Measurements from ENCODE around the gene ADK. TPM values are rescaled to one million over a fixed set of nuclear protein-coding genes. Genes with fewer than 3 reads are reported as not detected.
"Not testable (repeated sequence)": the region's sequence is repeated elsewhere in the genome, so short reads cannot be mapped to it uniquely, and the experiment has no call there.

The ADK gene
- total RNA-seq, 1 donor from 2014 or later, result 40.2 TPM

DNA sequence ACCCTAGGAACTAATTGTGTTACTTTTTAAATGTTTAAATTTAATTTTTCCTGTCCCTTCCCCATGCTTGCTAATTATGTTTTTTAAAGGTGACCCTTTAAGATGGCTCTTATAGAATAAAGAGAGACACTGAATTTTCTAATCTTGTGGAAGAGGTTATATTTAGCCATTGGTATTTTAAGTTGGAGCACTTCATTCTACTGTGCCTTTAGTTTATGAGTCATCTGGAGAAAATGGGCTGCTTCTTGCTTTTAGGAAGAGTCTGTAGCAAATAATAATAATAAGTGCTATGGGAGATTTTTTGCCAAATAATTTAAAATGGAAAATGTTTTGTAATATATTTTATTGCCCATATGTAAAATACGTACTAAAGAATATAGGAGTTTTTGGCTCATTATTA, 139.7 kb downstream of the ADK start:
- Histone ChIP-seq H3K4me1 (peaks cover 10% of the 10 kb centered on the region), H3K27ac (peak overlapping the region; percentile 14), H3K4me3 (no peak overlapping the region), H3K36me3 (no peaks in the 10 kb centered on the region), H3K27me3 (ENCODE audit: low read depth) (no peaks in the 10 kb centered on the region), H3K9me3 (no peaks in the 10 kb centered on the region)
- TF ChIP-seq, protein P1, sequence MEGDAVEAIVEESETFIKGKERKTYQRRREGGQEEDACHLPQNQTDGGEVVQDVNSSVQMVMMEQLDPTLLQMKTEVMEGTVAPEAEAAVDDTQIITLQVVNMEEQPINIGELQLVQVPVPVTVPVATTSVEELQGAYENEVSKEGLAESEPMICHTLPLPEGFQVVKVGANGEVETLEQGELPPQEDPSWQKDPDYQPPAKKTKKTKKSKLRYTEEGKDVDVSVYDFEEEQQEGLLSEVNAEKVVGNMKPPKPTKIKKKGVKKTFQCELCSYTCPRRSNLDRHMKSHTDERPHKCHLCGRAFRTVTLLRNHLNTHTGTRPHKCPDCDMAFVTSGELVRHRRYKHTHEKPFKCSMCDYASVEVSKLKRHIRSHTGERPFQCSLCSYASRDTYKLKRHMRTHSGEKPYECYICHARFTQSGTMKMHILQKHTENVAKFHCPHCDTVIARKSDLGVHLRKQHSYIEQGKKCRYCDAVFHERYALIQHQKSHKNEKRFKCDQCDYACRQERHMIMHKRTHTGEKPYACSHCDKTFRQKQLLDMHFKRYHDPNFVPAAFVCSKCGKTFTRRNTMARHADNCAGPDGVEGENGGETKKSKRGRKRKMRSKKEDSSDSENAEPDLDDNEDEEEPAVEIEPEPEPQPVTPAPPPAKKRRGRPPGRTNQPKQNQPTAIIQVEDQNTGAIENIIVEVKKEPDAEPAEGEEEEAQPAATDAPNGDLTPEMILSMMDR (IDR thresholded peaks at IDR 0.05), result no peak
- DNase-seq (no peak), ATAC-seq (peak in 1 of 2 donors; percentile 61)
- intact Hi-C loops (cut with DNase I), result no loop called here

DNA sequence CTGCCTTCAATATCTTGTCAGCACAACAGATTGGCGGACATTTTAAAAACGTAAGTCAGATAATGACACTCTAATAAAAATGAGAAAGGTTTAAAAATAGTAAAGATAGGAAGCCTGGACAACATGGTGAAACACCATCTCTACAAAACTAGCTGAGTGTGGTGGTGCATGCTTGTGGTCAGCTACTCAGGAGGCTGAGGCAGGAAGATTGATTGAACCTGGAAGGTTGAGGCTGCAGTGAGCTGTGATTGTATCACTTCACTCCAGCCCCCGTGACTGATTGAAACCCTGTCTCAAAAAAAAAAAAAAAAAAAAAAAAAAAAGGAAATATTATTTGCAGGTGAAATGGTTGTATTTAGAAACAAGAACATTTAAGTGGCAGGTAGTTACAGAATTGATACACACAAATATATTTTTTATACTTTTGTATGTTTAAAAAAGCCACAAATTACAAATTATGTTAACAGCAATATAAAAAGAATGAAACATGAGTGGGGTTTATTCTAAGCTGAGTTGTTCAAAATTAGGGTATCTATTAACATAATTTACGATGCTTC, 141.9 kb downstream of the ADK start:
- no peaks in the 10 kb centered on the region for H3K27me3 ChIP-seq (ENCODE audit: low read depth)
- no peaks in the 10 kb centered on the region for H3K36me3 ChIP-seq
- ATAC-seq (no peak), DNase-seq (no peak)
- intact Hi-C loops (cut with DNase I), result no loop called here
- H3K9me3 ChIP-seq, result no peaks in the 10 kb centered on the region
- no peak overlapping the region for H3K27ac ChIP-seq
- peaks cover 10% of the 10 kb centered on the region for H3K4me1 ChIP-seq
- TF ChIP-seq, protein P1 (IDR thresholded peaks at IDR 0.05), result no peak
- no peak overlapping the region for H3K4me3 ChIP-seq

DNA sequence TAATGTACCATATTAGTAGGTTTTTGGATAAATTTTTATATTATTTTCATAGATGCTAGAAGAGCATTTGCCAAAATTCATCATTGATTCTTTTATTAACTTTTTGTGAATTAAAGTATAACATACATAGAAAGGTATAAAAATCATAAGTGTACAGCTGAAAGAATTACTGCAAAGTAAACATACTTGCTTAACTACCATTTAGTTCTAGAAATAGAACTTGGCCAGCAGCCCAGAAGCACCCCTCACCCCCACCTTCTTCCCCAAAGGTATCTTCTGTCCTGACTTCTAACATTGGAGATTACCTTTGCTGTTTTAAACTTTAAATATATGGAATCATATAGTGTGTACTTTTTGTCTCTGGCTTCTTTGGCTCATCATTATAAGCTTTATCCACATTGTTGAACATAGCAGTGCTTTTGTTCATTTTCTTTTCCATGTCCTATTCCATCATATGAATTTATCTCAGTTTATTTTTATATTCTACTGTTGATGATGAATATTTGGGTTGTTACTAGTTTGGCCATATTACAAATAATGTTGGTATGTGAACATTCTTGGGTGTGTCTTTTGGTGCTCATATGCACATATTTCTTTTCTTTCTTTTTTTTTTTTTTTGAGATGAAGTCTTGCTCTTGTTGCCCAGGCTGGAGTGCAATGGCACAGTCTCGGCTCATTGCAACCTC, 142.8 kb downstream of the ADK start:
- H3K4me1 ChIP-seq, result peaks cover 10% of the 10 kb centered on the region
- ATAC-seq, result peak in 1 of 2 donors; percentile 64
- intact Hi-C loops (cut with DNase I), result no loop called here
- no peaks in the 10 kb centered on the region for H3K36me3 ChIP-seq
- H3K27me3 ChIP-seq (ENCODE audit: low read depth), result no peaks in the 10 kb centered on the region
- peak overlapping the region; percentile 44 for H3K27ac ChIP-seq
- DNase-seq, result no peak
- H3K9me3 ChIP-seq, result no peaks in the 10 kb centered on the region
- no peak overlapping the region for H3K4me3 ChIP-seq
- TF ChIP-seq, protein P1 (IDR thresholded peaks at IDR 0.05), result no peak

DNA sequence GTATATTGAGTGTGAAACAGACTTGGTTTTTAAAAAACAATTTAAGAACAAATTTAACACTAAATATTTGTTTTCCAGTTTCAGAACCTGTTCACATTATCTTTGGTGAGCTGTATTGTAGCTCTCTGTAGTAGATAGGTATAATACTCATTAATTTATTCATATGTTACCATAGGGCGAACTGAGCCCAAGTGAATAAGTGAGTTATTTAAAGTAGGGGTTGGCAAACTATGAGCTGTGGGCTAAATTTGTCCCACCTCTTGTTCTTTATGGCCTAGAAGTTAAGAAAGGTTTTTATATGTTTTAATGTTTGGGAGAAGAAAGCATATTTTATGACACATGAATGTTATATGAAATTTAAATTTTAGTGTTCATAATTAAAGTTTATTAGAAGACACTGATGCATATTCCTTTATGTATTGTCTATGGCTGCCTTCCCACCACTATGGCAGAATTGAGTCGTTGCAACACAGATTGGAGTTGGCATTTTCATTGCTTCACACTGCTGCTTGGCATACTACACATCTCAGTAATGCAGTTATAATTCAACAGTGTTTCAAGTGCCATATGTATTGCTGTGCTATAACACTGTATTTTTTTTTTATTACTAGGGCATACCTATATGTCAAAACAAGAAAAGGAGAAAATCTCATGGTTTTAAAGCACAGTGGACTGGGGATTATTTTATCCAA, 146.5 kb downstream of the ADK start:
- intact Hi-C loops (cut with DNase I), result no loop called here
- DNase-seq (no peak), ATAC-seq (no peak)
- no peaks in the 10 kb centered on the region for H3K36me3 ChIP-seq
- H3K9me3 ChIP-seq, result no peaks in the 10 kb centered on the region
- H3K27ac ChIP-seq, result no peak overlapping the region
- no peak overlapping the region for H3K4me3 ChIP-seq
- no peaks in the 10 kb centered on the region for H3K4me1 ChIP-seq
- TF ChIP-seq, protein P1 (IDR thresholded peaks at IDR 0.05), result no peak
- no peaks in the 10 kb centered on the region for H3K27me3 ChIP-seq (ENCODE audit: low read depth)

DNA sequence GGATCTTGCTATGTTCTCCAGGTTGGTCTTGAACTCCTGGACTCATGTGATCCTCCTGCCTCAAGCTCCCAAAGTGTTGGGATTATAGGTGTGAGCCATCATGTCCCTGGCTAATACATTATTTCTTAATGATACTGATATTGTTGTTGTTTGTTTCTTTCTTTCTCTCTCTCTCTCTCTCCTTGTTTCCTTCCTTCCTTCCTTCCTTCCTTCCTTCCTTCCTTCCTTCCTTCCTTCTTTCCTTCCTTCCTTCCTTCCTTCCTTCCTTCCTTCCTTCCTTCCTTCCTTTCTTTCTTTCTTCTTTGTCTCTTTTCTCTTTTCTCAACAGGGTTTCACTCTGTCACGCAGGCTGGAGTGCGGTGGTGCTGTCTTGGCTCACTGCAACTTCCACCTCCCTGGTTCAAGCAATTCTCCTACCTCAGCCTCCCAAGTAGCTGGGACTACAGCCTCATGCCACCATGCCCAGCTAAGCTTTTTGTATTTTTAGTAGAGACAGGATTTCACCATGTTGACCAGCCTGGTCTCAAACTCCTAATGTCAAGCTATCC, 149.1 kb downstream of the ADK start:
- intact Hi-C loops (cut with DNase I); H3K4me1 ChIP-seq; ATAC-seq; H3K9me3 ChIP-seq; H3K36me3 ChIP-seq; DNase-seq; H3K4me3 ChIP-seq; H3K27me3 ChIP-seq (ENCODE audit: low read depth); H3K27ac ChIP-seq: not testable (repeated sequence)

DNA sequence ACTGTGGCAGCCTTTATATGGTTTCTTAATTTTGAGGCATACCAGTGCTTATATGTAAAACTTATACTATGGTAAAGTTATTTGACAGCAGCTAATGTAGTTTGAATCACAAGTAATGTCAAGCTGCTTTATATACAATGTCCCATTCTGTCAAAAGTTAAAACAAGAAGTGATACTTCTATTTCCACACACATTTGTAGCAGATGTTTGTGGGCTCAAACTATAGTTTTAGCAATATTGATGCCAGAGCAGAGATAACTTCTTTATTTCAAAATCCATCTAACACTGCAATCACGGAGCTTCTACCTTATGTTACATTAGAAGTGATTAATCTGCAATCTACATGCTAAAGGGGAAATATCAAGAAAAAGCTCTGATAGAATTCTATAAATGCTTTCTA, 149.6 kb downstream of the ADK start:
- no peak overlapping the region for H3K27ac ChIP-seq
- intact Hi-C loops (cut with DNase I), result no loop called here
- no peaks in the 10 kb centered on the region for H3K27me3 ChIP-seq (ENCODE audit: low read depth)
- DNase-seq (no peak), ATAC-seq (no peak)
- H3K4me1 ChIP-seq, result no peaks in the 10 kb centered on the region
- TF ChIP-seq, protein P1 (IDR thresholded peaks at IDR 0.05), result no peak
- no peaks in the 10 kb centered on the region for H3K9me3 ChIP-seq
- H3K4me3 ChIP-seq, result no peak overlapping the region
- H3K36me3 ChIP-seq, result no peaks in the 10 kb centered on the region
